DMS114 treated with DMSO at 0.1 percent for 48 hours (cell line): ENCODE measurements around the gene TRAT1.

ENCODE experiments used
- DNase-seq: peaks from one replicate; lab custom pipeline; 2025; ENCODE audit not compliant: unreplicated experiment; lab: John Stamatoyannopoulos, UW

The TRAT1 gene

GRCh38 chr3:108849075-108849474, 26.5 kb downstream of the TRAT1 start:
- no peak for DNase-seq

GRCh38 chr3:108861401-108861800, 38.8 kb downstream of the TRAT1 start:
- DNase-seq = no peak

GRCh38 chr3:108862865-108863798, 40.5 kb downstream of the TRAT1 start:
- no peak for DNase-seq

- DNase-seq = no peak
These were observed 41.2 kb downstream of the TRAT1 start for GRCh38 chr3:108863799-108864135.

- no peak for DNase-seq
These were observed 55.3 kb downstream of the TRAT1 start for GRCh38 chr3:108877901-108878300.

- no peak for DNase-seq
These were observed 57.3 kb downstream of the TRAT1 start for GRCh38 chr3:108879915-108880314.

- DNase-seq = no peak
These were observed 60.2 kb downstream of the TRAT1 start for GRCh38 chr3:108882762-108883161.

GRCh38 chr3:108883373-108883772, 60.8 kb downstream of the TRAT1 start:
- no peak for DNase-seq

GRCh38 chr3:108887121-108887520, 64.5 kb downstream of the TRAT1 start:
- no peak for DNase-seq

GRCh38 chr3:108887777-108888176, 65.2 kb downstream of the TRAT1 start:
- no peak for DNase-seq

- no peak for DNase-seq
These were observed 69.2 kb downstream of the TRAT1 start for GRCh38 chr3:108891833-108892232.

- DNase-seq = no peak
These were observed 72.4 kb downstream of the TRAT1 start for GRCh38 chr3:108894981-108895380.

- no peak for DNase-seq
These were observed 75.3 kb downstream of the TRAT1 start for GRCh38 chr3:108897883-108898282.

- no peak for DNase-seq
These were observed 76.9 kb downstream of the TRAT1 start for GRCh38 chr3:108899530-108899929.
